ENCODE data around the gene MFRP. TPM values are rescaled to one million over a fixed set of nuclear protein-coding genes. Genes with fewer than 3 reads are reported as not detected.
A peak's percentile ranks its signal among the peaks of the same experiment; 100 is the strongest.

Gene MFRP
- total RNA-seq, 1 donor from 2014 or later: not detected

DNA sequence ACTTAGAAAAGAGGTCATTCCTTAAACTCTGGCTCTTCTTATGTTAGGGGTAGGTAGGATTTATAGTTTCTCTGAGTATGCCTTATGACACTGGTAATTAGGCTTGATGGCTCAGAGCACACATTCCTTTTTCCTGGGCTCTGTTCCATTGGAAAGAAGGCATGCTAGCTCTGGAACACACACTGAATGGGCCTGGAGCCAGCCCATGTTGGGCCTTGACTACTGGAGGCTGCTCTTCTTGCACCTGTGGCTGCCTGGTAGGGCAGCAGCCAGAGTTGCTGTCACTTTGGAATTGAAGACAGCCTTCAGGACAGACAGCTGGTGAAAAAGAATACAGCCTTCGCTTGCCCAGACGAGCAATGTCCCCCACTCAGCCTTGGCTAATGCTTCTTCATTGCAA is 47.8 kb downstream of the MFRP start:
- no peak overlapping the region for H3K9ac ChIP-seq (ENCODE audit: low read length)
- H3K79me2 ChIP-seq (ENCODE audit: insufficient read depth, low read length): no peaks in the 10 kb centered on the region
- FAIRE-seq (no peak), DNase-seq (ENCODE audit: low read depth) (no peak)
- no peak overlapping the region for H2AFZ ChIP-seq (ENCODE audit: low read depth, low read length)
- Mint-ChIP-seq H3K9me3 (ENCODE audit: unreplicated experiment) (no peaks in the 10 kb centered on the region), H3K36me3 (ENCODE audit: low read depth, unreplicated experiment) (peaks cover 28% of the 10 kb centered on the region), H3K27ac (ENCODE audit: unreplicated experiment) (no peak overlapping the region), H3K27me3 (ENCODE audit: low read depth, unreplicated experiment) (no peaks in the 10 kb centered on the region), H3K4me3 (ENCODE audit: unreplicated experiment) (no peak overlapping the region), H3K4me1 (ENCODE audit: low read depth, unreplicated experiment) (peaks cover 8% of the 10 kb centered on the region)
- TF ChIP-seq, protein P1, sequence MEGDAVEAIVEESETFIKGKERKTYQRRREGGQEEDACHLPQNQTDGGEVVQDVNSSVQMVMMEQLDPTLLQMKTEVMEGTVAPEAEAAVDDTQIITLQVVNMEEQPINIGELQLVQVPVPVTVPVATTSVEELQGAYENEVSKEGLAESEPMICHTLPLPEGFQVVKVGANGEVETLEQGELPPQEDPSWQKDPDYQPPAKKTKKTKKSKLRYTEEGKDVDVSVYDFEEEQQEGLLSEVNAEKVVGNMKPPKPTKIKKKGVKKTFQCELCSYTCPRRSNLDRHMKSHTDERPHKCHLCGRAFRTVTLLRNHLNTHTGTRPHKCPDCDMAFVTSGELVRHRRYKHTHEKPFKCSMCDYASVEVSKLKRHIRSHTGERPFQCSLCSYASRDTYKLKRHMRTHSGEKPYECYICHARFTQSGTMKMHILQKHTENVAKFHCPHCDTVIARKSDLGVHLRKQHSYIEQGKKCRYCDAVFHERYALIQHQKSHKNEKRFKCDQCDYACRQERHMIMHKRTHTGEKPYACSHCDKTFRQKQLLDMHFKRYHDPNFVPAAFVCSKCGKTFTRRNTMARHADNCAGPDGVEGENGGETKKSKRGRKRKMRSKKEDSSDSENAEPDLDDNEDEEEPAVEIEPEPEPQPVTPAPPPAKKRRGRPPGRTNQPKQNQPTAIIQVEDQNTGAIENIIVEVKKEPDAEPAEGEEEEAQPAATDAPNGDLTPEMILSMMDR (IDR thresholded peaks at IDR 0.05; ENCODE audit: insufficient read depth, low read depth, low read length): no peak
- TF ChIP-seq EZH2 (IDR thresholded peaks at IDR 0.05; ENCODE audit: insufficient read depth, low read length): no peak
- H3K4me3 ChIP-seq (ENCODE audit: insufficient read depth, low read depth, low read length): no peak overlapping the region
- H3K27ac ChIP-seq (ENCODE audit: low read depth, low read length): no peak overlapping the region
- no peak overlapping the region for H3K4me2 ChIP-seq (ENCODE audit: low read length)
- no peaks in the 10 kb centered on the region for H4K20me1 ChIP-seq (ENCODE audit: insufficient read depth, low read length)
- no peaks in the 10 kb centered on the region for H3K4me1 ChIP-seq (ENCODE audit: insufficient read depth, low read length)
- H3K9me3 ChIP-seq (ENCODE audit: insufficient read depth, low read depth, low read length): no peaks in the 10 kb centered on the region
- no peaks in the 10 kb centered on the region for H3K27me3 ChIP-seq (ENCODE audit: insufficient read depth, low read length)
- H3K36me3 ChIP-seq (ENCODE audit: insufficient read depth, low read length): peaks cover 39% of the 10 kb centered on the region

DNA sequence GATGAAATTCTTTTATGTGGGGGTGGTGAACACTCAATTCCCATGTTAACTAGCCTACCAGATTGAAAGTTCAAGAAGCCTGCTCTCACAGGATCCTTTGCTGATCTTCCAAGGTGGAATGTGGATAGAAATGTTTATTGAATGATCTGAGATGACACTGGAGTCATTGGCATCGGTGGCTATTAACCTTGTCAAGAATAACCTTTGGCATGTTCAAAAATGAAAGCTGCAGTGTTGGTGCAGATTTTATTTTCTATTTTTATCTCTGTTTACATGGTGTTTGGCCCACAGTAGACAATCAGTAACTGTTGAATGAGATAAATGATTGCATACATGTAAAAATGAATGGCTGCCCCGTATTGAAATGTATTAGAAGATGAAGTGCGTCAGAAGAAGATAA is 48.6 kb downstream of the MFRP start:
- H3K4me3 ChIP-seq (ENCODE audit: insufficient read depth, low read depth, low read length): no peak overlapping the region
- Mint-ChIP-seq H3K4me1 (ENCODE audit: low read depth, unreplicated experiment) (peaks cover 8% of the 10 kb centered on the region), H3K4me3 (ENCODE audit: unreplicated experiment) (no peak overlapping the region)

DNA sequence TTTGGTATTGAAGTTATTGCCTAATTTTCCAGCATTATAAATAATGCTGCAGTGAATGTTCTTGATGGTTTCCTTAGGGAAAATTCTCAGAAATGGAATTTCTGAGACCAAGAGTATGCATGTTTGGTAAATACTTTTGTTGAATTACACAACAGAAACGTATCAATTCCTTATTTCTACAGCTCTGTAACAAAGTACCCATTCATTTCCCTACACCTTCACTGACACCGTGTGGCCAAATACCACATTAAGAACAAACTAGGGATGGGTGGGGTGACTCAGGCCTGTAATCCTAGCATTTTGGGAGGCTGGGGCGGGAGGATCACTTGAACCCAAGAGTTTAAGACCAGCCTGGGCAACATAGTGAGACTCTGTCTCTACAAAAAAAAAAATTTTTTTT is 51.3 kb downstream of the MFRP start:
- Mint-ChIP-seq H3K27ac (ENCODE audit: unreplicated experiment) (no peak overlapping the region), H3K36me3 (ENCODE audit: low read depth, unreplicated experiment) (peaks cover 23% of the 10 kb centered on the region), H3K27me3 (ENCODE audit: low read depth, unreplicated experiment) (no peaks in the 10 kb centered on the region), H3K9me3 (ENCODE audit: unreplicated experiment) (no peaks in the 10 kb centered on the region), H3K4me1 (ENCODE audit: low read depth, unreplicated experiment) (peaks cover 8% of the 10 kb centered on the region), H3K4me3 (ENCODE audit: unreplicated experiment) (no peak overlapping the region)
- Histone ChIP-seq H3K4me3 (ENCODE audit: insufficient read depth, low read depth, low read length) (no peak overlapping the region), H3K9me3 (ENCODE audit: insufficient read depth, low read depth, low read length) (peaks cover 6% of the 10 kb centered on the region), H3K36me3 (ENCODE audit: insufficient read depth, low read length) (peaks cover 30% of the 10 kb centered on the region), H3K4me2 (ENCODE audit: low read length) (no peak overlapping the region), H2AFZ (ENCODE audit: low read depth, low read length) (no peak overlapping the region), H3K9ac (ENCODE audit: low read length) (no peak overlapping the region), H3K79me2 (ENCODE audit: insufficient read depth, low read length) (no peaks in the 10 kb centered on the region), H3K27me3 (ENCODE audit: insufficient read depth, low read length) (no peaks in the 10 kb centered on the region), H3K27ac (ENCODE audit: low read depth, low read length) (no peak overlapping the region), H4K20me1 (ENCODE audit: insufficient read depth, low read length) (no peaks in the 10 kb centered on the region), H3K4me1 (ENCODE audit: insufficient read depth, low read length) (no peaks in the 10 kb centered on the region)
- no peak for DNase-seq (ENCODE audit: low read depth)
- no peak for FAIRE-seq
- no peak for TF ChIP-seq EZH2 (IDR thresholded peaks at IDR 0.05; ENCODE audit: insufficient read depth, low read length)
- TF ChIP-seq, protein P1 (IDR thresholded peaks at IDR 0.05; ENCODE audit: insufficient read depth, low read depth, low read length): no peak

More for the DNA sequence above, 48.6 kb downstream of the MFRP start:
- H3K9ac ChIP-seq (ENCODE audit: low read length): no peak overlapping the region
- no peaks in the 10 kb centered on the region for H4K20me1 ChIP-seq (ENCODE audit: insufficient read depth, low read length)
- H3K36me3 ChIP-seq (ENCODE audit: insufficient read depth, low read length): peaks cover 31% of the 10 kb centered on the region
- H3K79me2 ChIP-seq (ENCODE audit: insufficient read depth, low read length): no peaks in the 10 kb centered on the region
- H3K27ac ChIP-seq (ENCODE audit: low read depth, low read length): no peak overlapping the region
- Mint-ChIP-seq H3K27me3 (ENCODE audit: low read depth, unreplicated experiment) (no peaks in the 10 kb centered on the region), H3K27ac (ENCODE audit: unreplicated experiment) (peak overlapping the region; percentile 31), H3K9me3 (ENCODE audit: unreplicated experiment) (no peaks in the 10 kb centered on the region), H3K36me3 (ENCODE audit: low read depth, unreplicated experiment) (peaks cover 27% of the 10 kb centered on the region)
- FAIRE-seq: no peak
- no peaks in the 10 kb centered on the region for H3K9me3 ChIP-seq (ENCODE audit: insufficient read depth, low read depth, low read length)
- H3K27me3 ChIP-seq (ENCODE audit: insufficient read depth, low read length): no peaks in the 10 kb centered on the region
- DNase-seq (ENCODE audit: low read depth): no peak
- H3K4me1 ChIP-seq (ENCODE audit: insufficient read depth, low read length): no peaks in the 10 kb centered on the region
- H3K4me2 ChIP-seq (ENCODE audit: low read length): no peak overlapping the region
- H2AFZ ChIP-seq (ENCODE audit: low read depth, low read length): no peak overlapping the region
- TF ChIP-seq, protein P1 (IDR thresholded peaks at IDR 0.05; ENCODE audit: insufficient read depth, low read depth, low read length): no peak
- TF ChIP-seq EZH2 (IDR thresholded peaks at IDR 0.05; ENCODE audit: insufficient read depth, low read length): no peak

All from astrocyte (in vitro differentiated cells and primary cell).